K562 treated with DMSO at 1 percent for 48 hours (cell line): ENCODE data around the gene RHOJ. TPM values are rescaled to one million over a fixed set of nuclear protein-coding genes. Genes with fewer than 3 reads are reported as not detected.

Experiments used
- total RNA-seq: library from RNA; unstranded; fragments of 300-600 nt; gene quantifications from 2 replicates; pipeline ENCODE4 v1.2.3, GENCODE V29; 2022; ENCODE audit warnings: low replicate concordance; ENCODE audit errors: extremely low read depth

The RHOJ gene
- not detected in 2 replicates for total RNA-seq

DNA sequence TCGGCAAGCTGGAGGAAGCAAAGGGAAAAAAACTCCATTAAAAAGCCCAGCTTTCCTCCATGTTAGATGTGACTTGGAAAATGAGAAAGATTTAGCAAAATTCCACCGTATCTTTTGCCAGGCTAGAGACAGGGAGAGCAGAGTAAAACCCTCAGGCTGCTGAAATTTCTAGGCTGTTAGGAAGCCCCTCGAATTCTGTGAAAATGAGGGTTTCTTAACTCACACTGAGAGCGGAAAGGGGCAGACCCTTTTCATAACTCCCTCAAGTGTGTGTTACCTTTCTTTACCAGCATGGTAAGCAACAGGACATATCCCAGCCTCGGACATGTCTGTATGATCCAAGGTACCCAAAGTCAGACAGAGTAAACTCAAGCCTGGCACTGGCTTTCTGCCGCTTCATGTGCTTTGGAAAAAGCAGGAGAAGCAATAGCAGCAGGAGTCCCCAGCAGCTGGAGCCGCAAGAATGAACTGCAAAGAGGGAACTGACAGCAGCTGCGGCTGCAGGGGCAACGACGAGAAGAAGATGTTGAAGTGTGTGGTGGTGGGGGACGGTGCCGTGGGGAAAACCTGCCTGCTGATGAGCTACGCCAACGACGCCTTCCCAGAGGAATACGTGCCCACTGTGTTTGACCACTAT lies at the start of gene RHOJ:
TSS of gene RHOJ (plus strand) at position 37 of the 637 bp plus-strand sequence. CDS start at position 464, 427 bp downstream.

DNA sequence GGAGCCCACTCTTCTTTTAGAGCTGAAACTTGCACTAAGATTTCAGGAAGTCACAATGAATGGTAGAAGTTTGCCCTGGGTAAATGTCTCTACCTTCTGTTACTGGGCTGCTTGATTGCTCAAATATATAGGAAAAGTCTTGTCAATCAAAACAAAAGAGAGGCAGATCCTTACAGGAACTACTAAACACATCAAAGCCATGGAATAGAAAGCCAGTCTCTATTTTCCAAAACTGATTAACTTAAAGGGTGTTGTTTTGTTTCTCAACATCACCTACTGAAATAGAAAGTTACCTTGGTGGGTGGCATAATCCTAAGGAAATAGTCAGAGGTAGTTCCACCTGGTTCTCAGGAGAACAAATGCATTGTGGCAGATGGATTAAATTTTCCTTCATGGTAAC lies 114.6 kb downstream of the RHOJ start, which contains the start of gene GPHB5:
TSS of gene GPHB5 (minus strand) at position 101 of the 400 bp plus-strand sequence. CDS start 1,086 bp downstream, outside the sequence.

Other genes starting within 250 kb of the RHOJ start
- gene KCNH5, start 159.0 kb upstream of the RHOJ start, total RNA-seq, result not detected in 2 replicates
- gene GPHB5, start 114.5 kb downstream of the RHOJ start, total RNA-seq, result not detected in 2 replicates